Activated B cell treated with CpG ODN at 0.5 μM for 24 hours (primary cell): Measurements from ENCODE around the gene MSH4. TPM values are rescaled to one million over a fixed set of nuclear protein-coding genes. Genes with fewer than 3 reads are reported as not detected.
"Not testable (repeated sequence)": the region's sequence is repeated elsewhere in the genome, so short reads cannot be mapped to it uniquely, and the experiment has no call there.

Experiments
- ATAC-seq: fragments of 200-7000 bp; cut with Tn5 transposase; one replicate; pipeline ENCODE4 v1.10.0; 2021; ENCODE audit warnings: low read depth, mild to moderate bottlenecking, moderate library complexity
- CTCF ChIA-PET: fragments of 350-600 bp; sonication (Branson Sonifier 250); formaldehyde crosslinking; loops from one replicate; lab custom pipeline; 2021; ENCODE audit warnings: antibody characterized with exemption; lab: Charles Lee
- POLR2A ChIA-PET: fragments of 350-600 bp; sonication (Branson Sonifier 250); formaldehyde crosslinking; loops from one replicate; lab custom pipeline; 2021; ENCODE audit warnings: antibody characterized with exemption; lab: Charles Lee
- DNase-seq: peaks from one replicate; pipeline ENCODE4 v3.0.0; 2022
- H3K27ac Mint-ChIP-seq: one replicate; pipeline ENCODE4 v1.8.0; 2020; ENCODE audit warnings: mixed read lengths
- H3K27me3 Mint-ChIP-seq: one replicate; pipeline ENCODE4 v1.8.0; 2021; ENCODE audit warnings: mixed read lengths
- H3K36me3 Mint-ChIP-seq: one replicate; pipeline ENCODE4 v1.8.0; 2021; ENCODE audit warnings: low read depth, mixed read lengths
- H3K4me1 Mint-ChIP-seq: one replicate; pipeline ENCODE4 v1.8.0; 2021; ENCODE audit warnings: mixed read lengths
- H3K4me3 Mint-ChIP-seq: one replicate; pipeline ENCODE4 v1.8.0; 2020; ENCODE audit warnings: mild to moderate bottlenecking, mixed read lengths
- H3K9me3 Mint-ChIP-seq: one replicate; pipeline ENCODE4 v1.8.0; 2020; ENCODE audit warnings: mixed read lengths
- intact Hi-C: fragments of 100-400 bp; cut with micrococcal nuclease; formaldehyde crosslinking; loops from one replicate; pipeline ENCODE4 v1.15.1; 2024
- total RNA-seq: library from RNA; stranded (reverse); gene quantifications from 2 replicates; pipeline ENCODE4 v1.2.3, GENCODE V29; 2022
- TF ChIP-seq, protein P1 (sequence below): fragments of 200-600 bp; IDR thresholded peaks from one replicate; pipeline ENCODE4 v1.8.0; 2022; ENCODE audit warnings: antibody characterized with exemption, mild to moderate bottlenecking

Gene MSH4
- total RNA-seq, 1 donor from 2014 or later = 1.4 TPM

DNA sequence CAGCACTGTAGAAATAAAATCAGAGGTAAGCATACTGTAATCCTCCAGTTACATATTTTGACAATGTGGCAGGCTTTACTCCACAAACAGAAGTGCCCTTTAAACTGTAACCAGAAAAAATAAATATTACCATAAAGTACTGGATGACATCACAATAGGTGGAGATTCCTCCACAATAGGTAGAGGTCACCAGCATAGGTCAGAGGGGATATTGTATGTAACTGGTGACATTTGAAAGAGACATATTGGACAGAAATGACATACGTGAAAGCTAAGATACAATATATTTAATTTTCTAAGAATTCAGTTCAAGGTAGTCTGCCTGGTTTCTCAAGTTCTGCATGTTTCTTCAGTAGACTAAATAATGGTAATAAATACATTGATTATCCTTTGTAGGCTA, 135.6 kb downstream of the MSH4 start, which contains the start of gene ASB17:
Gene ASB17, minus strand, starts transcription at position 101 of the 400 bp plus-strand sequence. CDS start 113 bp downstream, outside the sequence.
- Mint-ChIP-seq H3K9me3 (no peaks in the 10 kb centered on the region), H3K36me3 (no peaks in the 10 kb centered on the region), H3K4me3 (no peak within 1 kb of the TSS), H3K27me3 (peaks cover 6% of the 10 kb centered on the region), H3K27ac (no peak within 1 kb of the TSS), H3K4me1 (no peaks in the 10 kb centered on the region)
- intact Hi-C loops = no loop called here
- ChIA-PET CTCF (no interaction called here), POLR2A (no interaction called here)
- DNase-seq (no peak), ATAC-seq (no peak)
- TF ChIP-seq, protein P1, sequence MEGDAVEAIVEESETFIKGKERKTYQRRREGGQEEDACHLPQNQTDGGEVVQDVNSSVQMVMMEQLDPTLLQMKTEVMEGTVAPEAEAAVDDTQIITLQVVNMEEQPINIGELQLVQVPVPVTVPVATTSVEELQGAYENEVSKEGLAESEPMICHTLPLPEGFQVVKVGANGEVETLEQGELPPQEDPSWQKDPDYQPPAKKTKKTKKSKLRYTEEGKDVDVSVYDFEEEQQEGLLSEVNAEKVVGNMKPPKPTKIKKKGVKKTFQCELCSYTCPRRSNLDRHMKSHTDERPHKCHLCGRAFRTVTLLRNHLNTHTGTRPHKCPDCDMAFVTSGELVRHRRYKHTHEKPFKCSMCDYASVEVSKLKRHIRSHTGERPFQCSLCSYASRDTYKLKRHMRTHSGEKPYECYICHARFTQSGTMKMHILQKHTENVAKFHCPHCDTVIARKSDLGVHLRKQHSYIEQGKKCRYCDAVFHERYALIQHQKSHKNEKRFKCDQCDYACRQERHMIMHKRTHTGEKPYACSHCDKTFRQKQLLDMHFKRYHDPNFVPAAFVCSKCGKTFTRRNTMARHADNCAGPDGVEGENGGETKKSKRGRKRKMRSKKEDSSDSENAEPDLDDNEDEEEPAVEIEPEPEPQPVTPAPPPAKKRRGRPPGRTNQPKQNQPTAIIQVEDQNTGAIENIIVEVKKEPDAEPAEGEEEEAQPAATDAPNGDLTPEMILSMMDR = no peak

DNA sequence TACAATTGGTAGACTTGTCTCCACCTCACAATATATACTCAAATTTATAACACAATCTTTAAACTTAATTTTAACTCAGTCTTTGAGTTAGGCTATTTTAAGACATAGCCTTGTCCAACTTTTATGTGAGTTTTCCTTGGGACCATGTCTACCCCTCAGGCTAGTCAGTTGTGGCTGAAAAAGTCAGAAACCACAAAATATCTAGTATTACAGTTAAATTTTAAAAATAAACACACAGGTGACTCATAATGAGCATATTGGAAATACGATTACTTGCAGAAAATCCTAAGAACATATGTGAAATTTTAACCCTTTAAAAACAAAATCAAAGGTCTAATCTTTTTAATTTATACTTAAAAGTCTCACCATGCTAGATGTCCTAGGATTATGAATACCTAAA, 140.4 kb downstream of the MSH4 start:
- TF ChIP-seq, protein P1 = no peak
- ChIA-PET POLR2A (no interaction called here), CTCF (no interaction called here)
- Mint-ChIP-seq H3K9me3 (peaks cover 3% of the 10 kb centered on the region), H3K27me3 (no peaks in the 10 kb centered on the region), H3K27ac (no peak overlapping the region), H3K4me1 (no peaks in the 10 kb centered on the region), H3K36me3 (no peaks in the 10 kb centered on the region), H3K4me3 (no peak overlapping the region)
- ATAC-seq (no peak), DNase-seq (no peak)
- intact Hi-C loops = no loop called here

DNA sequence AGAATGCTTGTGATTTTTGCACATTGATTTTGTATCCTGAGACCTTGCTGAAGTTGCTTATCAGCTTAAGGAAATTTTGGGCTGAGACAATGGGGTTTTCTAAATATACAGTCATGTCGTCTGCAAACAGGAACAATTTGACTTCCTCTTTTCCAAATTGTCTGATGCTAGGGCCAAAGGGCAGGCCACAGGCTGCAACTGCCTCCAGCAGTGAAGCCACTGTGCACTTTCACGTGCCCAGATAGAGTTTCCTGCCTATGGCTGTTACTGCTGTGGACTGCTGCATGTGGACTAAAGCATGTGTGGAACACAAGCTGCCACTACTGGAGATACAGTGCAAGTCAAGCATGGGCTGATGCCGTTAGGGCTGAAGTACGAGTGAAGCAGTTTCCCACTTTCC, 146.4 kb downstream of the MSH4 start:
- H3K27me3 Mint-ChIP-seq, DNase-seq, ATAC-seq, intact Hi-C loops, H3K27ac Mint-ChIP-seq, H3K36me3 Mint-ChIP-seq, H3K4me3 Mint-ChIP-seq, POLR2A ChIA-PET, CTCF ChIA-PET, H3K4me1 Mint-ChIP-seq: not testable (repeated sequence)
- H3K9me3 Mint-ChIP-seq = peaks cover 17% of the 10 kb centered on the region

DNA sequence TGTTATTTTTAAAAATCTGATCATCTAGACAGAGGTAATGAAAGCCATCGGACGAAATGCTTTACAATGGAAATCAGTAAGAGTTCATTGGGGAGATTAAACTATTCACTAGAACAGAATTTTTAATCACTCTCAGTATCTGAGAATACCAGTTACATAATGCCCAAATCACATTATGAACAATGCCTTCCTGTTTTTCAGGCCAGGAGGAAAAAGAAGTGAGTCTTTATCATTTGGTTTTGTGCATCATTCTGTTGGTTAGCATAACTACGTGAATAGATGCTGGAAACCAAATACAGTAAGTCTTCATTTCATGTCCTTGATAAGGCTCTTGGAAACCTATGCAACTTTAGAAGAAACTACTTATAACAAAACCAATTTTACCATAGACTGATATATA, 153.5 kb downstream of the MSH4 start:
- ChIA-PET POLR2A (no interaction called here), CTCF (no interaction called here)
- Mint-ChIP-seq H3K9me3 (peaks cover 12% of the 10 kb centered on the region), H3K27ac (no peak overlapping the region), H3K36me3 (no peaks in the 10 kb centered on the region), H3K27me3 (no peaks in the 10 kb centered on the region), H3K4me3 (no peak overlapping the region), H3K4me1 (no peaks in the 10 kb centered on the region)
- ATAC-seq (no peak), DNase-seq (no peak)
- TF ChIP-seq, protein P1 = no peak
- intact Hi-C loops = no loop called here

DNA sequence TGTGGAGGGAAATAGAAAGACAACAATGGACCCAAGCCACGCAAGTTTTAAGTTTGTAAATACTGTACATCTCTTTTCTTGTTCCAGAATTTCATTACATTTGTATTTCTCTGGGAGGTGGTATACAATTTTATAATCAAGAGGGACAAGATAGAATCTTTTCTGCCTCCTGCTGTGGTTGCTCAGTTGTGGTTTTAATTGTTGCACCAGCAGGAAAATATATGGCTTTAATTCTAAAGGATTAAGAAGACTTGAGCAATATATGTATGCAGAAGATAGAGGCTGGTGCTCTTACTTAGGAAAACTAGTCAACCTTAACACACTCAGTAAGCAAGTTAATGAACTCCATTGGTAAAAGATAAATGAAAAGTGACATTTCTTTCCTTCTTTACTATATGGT, 155.3 kb downstream of the MSH4 start:
- intact Hi-C loops = no loop called here
- TF ChIP-seq, protein P1 = no peak
- Mint-ChIP-seq H3K4me3 (no peak overlapping the region), H3K36me3 (no peaks in the 10 kb centered on the region), H3K4me1 (no peaks in the 10 kb centered on the region), H3K9me3 (peaks cover 4% of the 10 kb centered on the region), H3K27ac (no peak overlapping the region), H3K27me3 (no peaks in the 10 kb centered on the region)
- no peak for ATAC-seq
- no peak for DNase-seq
- CTCF ChIA-PET = no interaction called here
- POLR2A ChIA-PET = no interaction called here

DNA sequence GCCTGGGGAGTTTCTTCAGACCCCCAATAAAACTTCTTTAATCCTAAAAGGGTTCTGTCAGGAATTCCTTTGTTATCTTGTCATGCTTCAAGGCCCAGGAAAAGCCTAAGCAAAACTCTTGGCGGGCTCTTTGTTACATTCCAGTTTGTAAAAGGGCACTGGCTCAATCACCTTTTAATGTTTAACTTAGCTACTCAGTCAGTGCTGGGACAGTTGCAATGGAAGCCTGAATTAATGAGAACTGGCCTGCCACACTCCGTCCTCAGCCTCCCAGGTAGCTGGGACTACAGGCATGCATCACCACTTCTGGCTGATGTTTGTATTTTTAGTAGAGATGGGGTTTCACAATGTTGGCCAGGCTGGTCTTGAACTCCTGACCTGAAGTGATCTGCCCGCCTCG, 156.8 kb downstream of the MSH4 start:
- ChIA-PET CTCF (no interaction called here), POLR2A (no interaction called here)
- DNase-seq (no peak), ATAC-seq (no peak)
- Mint-ChIP-seq H3K36me3 (no peaks in the 10 kb centered on the region), H3K27me3 (no peaks in the 10 kb centered on the region), H3K4me3 (no peak overlapping the region), H3K27ac (no peak overlapping the region), H3K9me3 (peaks cover 4% of the 10 kb centered on the region), H3K4me1 (no peaks in the 10 kb centered on the region)
- TF ChIP-seq, protein P1 = no peak
- intact Hi-C loops = no loop called here
